ENCODE data around the gene KITLG. TPM values are rescaled to one million over a fixed set of nuclear protein-coding genes. Genes with fewer than 3 reads are reported as not detected.

Gene KITLG
- total and polyA plus RNA-seq, 9 donors, result 5.0 to 22.6 (median 9.5) TPM

DNA sequence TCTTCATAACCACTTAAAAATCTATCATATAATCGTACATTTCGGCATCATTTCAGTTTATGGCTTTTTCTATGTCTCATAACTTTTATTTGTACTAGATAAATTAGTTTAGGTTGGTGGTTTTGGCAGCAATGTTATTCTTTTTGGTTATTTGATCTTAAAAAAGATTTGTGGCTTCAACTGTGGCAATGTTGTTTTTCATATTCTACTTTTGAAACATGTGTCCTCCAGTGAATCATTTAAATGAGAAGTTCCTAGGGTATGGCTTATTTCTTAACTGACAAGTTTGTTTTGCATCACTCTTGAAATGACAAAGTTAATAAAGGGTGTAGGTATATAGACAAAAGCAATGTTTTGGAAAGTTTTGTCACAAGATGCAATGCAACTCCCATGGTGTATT, 11.1 kb upstream of the KITLG start:
- Histone ChIP-seq H3K4me1 (ENCODE audit: insufficient read depth) (no peaks in the 10 kb centered on the region), H3K36me3 (no peaks in the 10 kb centered on the region), H3K4me3 (no peak overlapping the region), H3K27me3 (no peaks in the 10 kb centered on the region), H3K9me3 (no peaks in the 10 kb centered on the region), H3K27ac (no peak overlapping the region)
- no peak for DNase-seq
- intact Hi-C loops (cut with DNase I), result no loop called here
- TF ChIP-seq, protein P1, sequence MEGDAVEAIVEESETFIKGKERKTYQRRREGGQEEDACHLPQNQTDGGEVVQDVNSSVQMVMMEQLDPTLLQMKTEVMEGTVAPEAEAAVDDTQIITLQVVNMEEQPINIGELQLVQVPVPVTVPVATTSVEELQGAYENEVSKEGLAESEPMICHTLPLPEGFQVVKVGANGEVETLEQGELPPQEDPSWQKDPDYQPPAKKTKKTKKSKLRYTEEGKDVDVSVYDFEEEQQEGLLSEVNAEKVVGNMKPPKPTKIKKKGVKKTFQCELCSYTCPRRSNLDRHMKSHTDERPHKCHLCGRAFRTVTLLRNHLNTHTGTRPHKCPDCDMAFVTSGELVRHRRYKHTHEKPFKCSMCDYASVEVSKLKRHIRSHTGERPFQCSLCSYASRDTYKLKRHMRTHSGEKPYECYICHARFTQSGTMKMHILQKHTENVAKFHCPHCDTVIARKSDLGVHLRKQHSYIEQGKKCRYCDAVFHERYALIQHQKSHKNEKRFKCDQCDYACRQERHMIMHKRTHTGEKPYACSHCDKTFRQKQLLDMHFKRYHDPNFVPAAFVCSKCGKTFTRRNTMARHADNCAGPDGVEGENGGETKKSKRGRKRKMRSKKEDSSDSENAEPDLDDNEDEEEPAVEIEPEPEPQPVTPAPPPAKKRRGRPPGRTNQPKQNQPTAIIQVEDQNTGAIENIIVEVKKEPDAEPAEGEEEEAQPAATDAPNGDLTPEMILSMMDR (IDR thresholded peaks at IDR 0.05), result no peak
- TF ChIP-seq POLR2A (IDR thresholded peaks at IDR 0.05), result no peak
- no peak for TF ChIP-seq EP300 (IDR thresholded peaks at IDR 0.05)
- WGBS, 3 donors, result 86 to 91% (median 91%) methylated on average over 2 of the region's 2 CpGs

- Histone ChIP-seq H3K4me3 (no peak overlapping the region), H3K27ac (no peak overlapping the region), H3K4me1 (ENCODE audit: insufficient read depth) (no peaks in the 10 kb centered on the region), H3K27me3 (no peaks in the 10 kb centered on the region), H3K9me3 (no peaks in the 10 kb centered on the region), H3K36me3 (no peaks in the 10 kb centered on the region)
- intact Hi-C loops (cut with DNase I), result no loop called here
- 84 to 93% (median 91%) methylated on average over 1 of the region's 1 CpG for WGBS, 3 donors
- DNase-seq, result no peak
- no peak for TF ChIP-seq POLR2A (IDR thresholded peaks at IDR 0.05)
- TF ChIP-seq, protein P1 (IDR thresholded peaks at IDR 0.05), result no peak
- TF ChIP-seq EP300 (IDR thresholded peaks at IDR 0.05), result no peak
These were observed 10.6 kb upstream of the KITLG start for GRCh38 chr12:88590851-88591250.

DNA sequence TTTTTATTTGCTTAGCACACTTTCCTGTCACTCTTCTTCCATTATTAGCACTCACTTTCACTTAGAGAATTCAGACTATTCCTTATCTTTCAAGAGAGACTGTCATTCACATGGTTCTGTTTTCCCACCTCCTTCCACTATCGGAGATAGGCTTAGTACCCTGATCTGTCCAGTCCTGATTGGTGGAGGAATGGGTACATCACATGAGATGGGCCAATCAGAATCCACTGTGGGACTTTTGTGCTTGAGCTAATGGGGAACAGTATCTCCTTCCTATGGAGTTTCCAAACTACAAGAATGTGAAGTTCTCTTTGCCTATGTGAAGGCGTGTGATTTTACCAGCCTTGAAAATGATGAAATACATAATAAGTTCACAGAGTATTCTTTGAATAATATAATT, 4.8 kb upstream of the KITLG start:
- no peaks in the 10 kb centered on the region for H3K27me3 ChIP-seq
- H3K4me3 ChIP-seq, result no peak overlapping the region
- H3K36me3 ChIP-seq, result no peaks in the 10 kb centered on the region
- no peak for DNase-seq
- intact Hi-C loops (cut with DNase I), result no loop called here
- WGBS, 3 donors, result 92 to 99% (median 99%) methylated on average over 2 of the region's 2 CpGs
- H3K27ac ChIP-seq, result no peak overlapping the region
- H3K4me1 ChIP-seq (ENCODE audit: insufficient read depth), result no peaks in the 10 kb centered on the region
- TF ChIP-seq, protein P1 (IDR thresholded peaks at IDR 0.05), result no peak
- TF ChIP-seq EP300 (IDR thresholded peaks at IDR 0.05), result no peak
- TF ChIP-seq POLR2A (IDR thresholded peaks at IDR 0.05), result no peak
- H3K9me3 ChIP-seq, result no peaks in the 10 kb centered on the region

DNA sequence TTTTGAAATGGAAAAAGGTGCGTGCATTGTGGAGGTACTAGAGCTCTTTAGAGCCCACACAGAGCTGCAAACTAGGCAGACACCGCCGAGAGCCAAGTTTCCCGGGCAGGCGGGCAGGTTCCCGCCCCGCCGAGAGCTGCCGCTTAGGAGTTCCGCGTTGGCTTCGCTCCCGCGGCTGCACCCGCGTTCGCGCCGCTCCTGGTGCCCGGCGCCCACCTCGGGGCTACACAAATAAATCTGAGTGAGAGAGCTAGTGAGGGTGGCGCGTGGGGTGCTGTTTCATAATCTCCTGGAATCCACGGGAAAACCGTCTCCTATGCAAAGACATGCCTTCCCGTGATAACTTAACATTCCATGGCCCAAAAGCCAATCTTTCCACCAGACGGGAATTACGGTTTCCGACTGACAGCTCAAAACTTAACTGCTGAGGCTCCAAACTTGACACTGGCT, 645 bp downstream of the KITLG start:
- H3K27me3 ChIP-seq, result no peaks in the 10 kb centered on the region
- peak overlapping the region; percentile 9 to 64 for H3K27ac ChIP-seq
- H3K4me3 ChIP-seq, result peak overlapping the region; percentile 50
- intact Hi-C loops (cut with DNase I), result no loop called here
- no peaks in the 10 kb centered on the region for H3K36me3 ChIP-seq
- H3K4me1 ChIP-seq (ENCODE audit: insufficient read depth), result peaks cover 1% of the 10 kb centered on the region
- WGBS, 3 donors, result 0% methylated on average over 30 of the region's 30 CpGs
- H3K9me3 ChIP-seq, result no peaks in the 10 kb centered on the region
- TF ChIP-seq EP300 (IDR thresholded peaks at IDR 0.05), result no peak
- TF ChIP-seq, protein P1 (IDR thresholded peaks at IDR 0.05), result no peak
- DNase-seq, result peak; percentile 27 to 67 (median 44)

Measured in ovary (tissue), 9 donors.